Adrenal gland (tissue), 12 donors: ENCODE results near the gene TACC2. TPM values are rescaled to one million over a fixed set of nuclear protein-coding genes. Genes with fewer than 3 reads are reported as not detected.

ENCODE experiments used
- DNase-seq, 7 donors: peaks; one replicate each; pipeline ENCODE4 v3.0.0-alpha.2; 2019 to 2020
- H3K27ac ChIP-seq, 5 donors: fragments of 200-600 bp; sonication (generic) in 4 of 5; 1 replicate in 3 of 5; 2 replicates in 2 of 5; pipeline versions ENCODE4 v1.5.1 to v1.8.0; 2016 to 2020; ENCODE audit warnings: mild to moderate bottlenecking in 1 of 5
- H3K27me3 ChIP-seq: fragments of 200-600 bp; 2 replicates; pipeline ENCODE4 v1.8.0; 2021
- H3K36me3 ChIP-seq, 2 donors: fragments of 200-600 bp; replicated peaks in 1 of 2; 1 replicate in 1 of 2; 2 replicates in 1 of 2; pipeline versions ENCODE4 v1.5.1 to v1.8.0; 2018 to 2022
- H3K4me1 ChIP-seq, 2 donors: fragments of 200-600 bp; replicated peaks in 1 of 2; 1 replicate in 1 of 2; 2 replicates in 1 of 2; pipeline versions ENCODE4 v1.5.1 to v1.8.0; 2018 to 2021
- H3K4me3 ChIP-seq, 4 donors: fragments of 200-600 bp; sonication (generic) in 3 of 4; one replicate each; pipeline ENCODE4 v1.5.1; 2016 to 2018
- H3K9me3 ChIP-seq, 3 donors: fragments of 200-600 bp; sonication (generic) in 1 of 3; replicated peaks in 1 of 3; 1 replicate in 2 of 3; 2 replicates in 1 of 3; pipeline versions ENCODE4 v1.5.1 to v1.8.0; 2016 to 2021
- POLR2A ChIP-seq, 2 donors: fragments of 450-650 bp; IDR thresholded peaks; one replicate each; pipeline ENCODE4 v1.6.1; 2017; ENCODE audit warnings: antibody characterized with exemption in 2 of 2, mild to moderate bottlenecking in 2 of 2, moderate library complexity in 1 of 2
- WGBS, 4 donors: extraction: QIAGEN DNeasy Blood & Tissue Kit in 2 of 4; methylation state at CpG; one replicate each; pipeline versions ENCODE4 v1.1.5 to v1.1.7; 2013 to 2017; 5-methylcytosine and 5-hydroxymethylcytosine counted together
- intact Hi-C, 2 donors: fragments of 100-400 bp; cut with DNase I; formaldehyde crosslinking; loops; one replicate each; pipeline versions ENCODE4 v1.14.1 to v1.15.0; 2022 to 2023
- polyA plus RNA-seq, 3 donors: library from polyadenylated mRNA; stranded (reverse); fragments of 200-250 nt in 2 of 3; fragments of 350-450 nt in 1 of 3; fragmentation: Illumina TruSeq in 1 of 3; extraction: RNeasy Lipid Tissue Mini Kit (QIAGEN cat#74804) in 1 of 3; gene quantifications; one replicate each; pipeline ENCODE4 v1.2.3, GENCODE V29; 2013 to 2014
- total RNA-seq, 9 donors: library from RNA; depleted of rRNA in 4 of 9; stranded (reverse); fragments of >200 nt in 4 of 9; fragments of 120-200 nt in 1 of 9; fragmentation: NEBNext Ultra II Directional in 1 of 9; extraction: Animal tissue kit (Norgen Biotek cat#: 25700) in 1 of 9; gene quantifications; one replicate each; pipeline versions ENCODE4 v1.1.0 to v1.2.4, GENCODE V29; 2013 to 2023
- TF ChIP-seq, protein P1 (sequence below), 6 experiments: fragments of 450-650 bp in 4 of 6; fragments of 200-600 bp in 2 of 6; sonication (generic) in 1 of 6; IDR thresholded peaks; 1 replicate in 5 of 6; 2 replicates in 1 of 6; pipeline versions ENCODE4 v1.5.1 to v1.8.0; 2016 to 2021; ENCODE audit warnings: antibody characterized with exemption in 6 of 6, mild to moderate bottlenecking in 2 of 6, moderate library complexity in 1 of 6
- donor health status: healthy with polysubstance abuse.
- donor health status: Bipolar disorder and iron deficiency.
- donor health status: DM: yes; HTN: yes; CAD: no.
- donor health status: DM: no; HTN: no; CAD: no.
- donor health status: DM: no; HTN: no; CAD: no.
- donor health status: DM: yes; HTN: yes; CAD: no.

TACC2 gene
- total and polyA plus RNA-seq, 12 donors: 11.3 to 45.7 (median 26.3) TPM

DNA sequence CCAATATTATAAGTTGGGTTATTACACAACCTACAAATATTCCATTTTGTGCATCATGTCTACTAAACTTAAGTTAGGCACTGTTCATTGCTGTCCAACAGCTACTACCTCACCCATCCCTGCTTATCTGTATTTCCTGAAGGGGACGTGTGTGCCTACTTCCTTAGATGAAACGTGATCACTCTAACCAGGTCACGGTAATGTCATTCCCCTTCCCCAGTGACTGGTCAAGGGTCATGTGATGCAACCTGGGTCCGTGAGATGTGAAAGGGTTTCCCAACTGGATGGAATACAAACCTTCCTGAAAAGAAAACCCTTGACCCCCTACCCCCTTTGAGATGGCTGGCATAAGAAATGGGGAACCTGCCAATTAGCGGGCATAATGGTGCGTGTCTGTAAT lies 12.4 kb upstream of the TACC2 start:
- H3K4me1 ChIP-seq: peaks cover 8 to 13% of the 10 kb centered on the region in 2 donors
- no peak overlapping the region for H3K27ac ChIP-seq
- 85 to 93% (median 89%) methylated on average over 6 of the region's 6 CpGs for WGBS, 4 donors
- DNase-seq: no peak
- no peak overlapping the region for H3K4me3 ChIP-seq
- intact Hi-C loops: loop anchor here in 1 of 2 donors (10.0 kb wide), 1 partner anchor 128 kb away; no protein-coding TSS in a partner anchor
- no peaks in the 10 kb centered on the region for H3K27me3 ChIP-seq
- no peaks in the 10 kb centered on the region for H3K9me3 ChIP-seq
- no peaks in the 10 kb centered on the region for H3K36me3 ChIP-seq
- TF ChIP-seq POLR2A (IDR thresholded peaks at IDR 0.05): no peak
- TF ChIP-seq, protein P1, sequence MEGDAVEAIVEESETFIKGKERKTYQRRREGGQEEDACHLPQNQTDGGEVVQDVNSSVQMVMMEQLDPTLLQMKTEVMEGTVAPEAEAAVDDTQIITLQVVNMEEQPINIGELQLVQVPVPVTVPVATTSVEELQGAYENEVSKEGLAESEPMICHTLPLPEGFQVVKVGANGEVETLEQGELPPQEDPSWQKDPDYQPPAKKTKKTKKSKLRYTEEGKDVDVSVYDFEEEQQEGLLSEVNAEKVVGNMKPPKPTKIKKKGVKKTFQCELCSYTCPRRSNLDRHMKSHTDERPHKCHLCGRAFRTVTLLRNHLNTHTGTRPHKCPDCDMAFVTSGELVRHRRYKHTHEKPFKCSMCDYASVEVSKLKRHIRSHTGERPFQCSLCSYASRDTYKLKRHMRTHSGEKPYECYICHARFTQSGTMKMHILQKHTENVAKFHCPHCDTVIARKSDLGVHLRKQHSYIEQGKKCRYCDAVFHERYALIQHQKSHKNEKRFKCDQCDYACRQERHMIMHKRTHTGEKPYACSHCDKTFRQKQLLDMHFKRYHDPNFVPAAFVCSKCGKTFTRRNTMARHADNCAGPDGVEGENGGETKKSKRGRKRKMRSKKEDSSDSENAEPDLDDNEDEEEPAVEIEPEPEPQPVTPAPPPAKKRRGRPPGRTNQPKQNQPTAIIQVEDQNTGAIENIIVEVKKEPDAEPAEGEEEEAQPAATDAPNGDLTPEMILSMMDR (IDR thresholded peaks at IDR 0.05): no peak

- no peaks in the 10 kb centered on the region for H3K27me3 ChIP-seq
- TF ChIP-seq POLR2A (IDR thresholded peaks at IDR 0.05): no peak
- TF ChIP-seq, protein P1 (IDR thresholded peaks at IDR 0.05): no peak
- H3K9me3 ChIP-seq: no peaks in the 10 kb centered on the region
- no peak for DNase-seq
- no peak overlapping the region for H3K27ac ChIP-seq
- 70 to 98% (median 93%) methylated on average over 2 to 26 of the region's 26 CpGs for WGBS, 4 donors
- H3K4me3 ChIP-seq: no peak overlapping the region
- H3K4me1 ChIP-seq: peaks cover 8% of the 10 kb centered on the region in 2 donors
- intact Hi-C loops: loop anchor here in 1 of 2 donors (10.0 kb wide), 1 partner anchor 126 kb away; no protein-coding TSS in a partner anchor
- no peaks in the 10 kb centered on the region for H3K36me3 ChIP-seq
Measured at GRCh38 chr10:121978511-121978910, 10.5 kb upstream of the TACC2 start.

DNA sequence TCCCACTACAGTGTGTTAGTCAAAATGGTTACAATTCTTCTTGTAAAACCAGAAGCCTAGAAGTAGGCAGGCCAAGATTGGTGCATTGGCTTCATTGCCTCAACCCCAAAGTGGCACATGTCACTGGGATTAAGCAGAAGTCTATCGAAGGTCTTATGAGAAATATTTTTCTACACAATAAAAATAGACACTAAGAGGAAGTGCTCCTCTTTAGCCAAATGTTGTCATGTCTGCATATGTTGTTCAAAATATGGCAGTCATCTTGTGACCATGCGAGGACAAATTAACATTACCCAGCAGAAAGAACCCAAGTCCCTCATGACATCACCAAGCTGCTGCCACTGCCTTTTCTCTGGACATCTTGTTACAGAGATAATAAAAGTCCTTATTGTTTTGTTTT lies 7.6 kb upstream of the TACC2 start:
- TF ChIP-seq, protein P1 (IDR thresholded peaks at IDR 0.05): no peak
- TF ChIP-seq POLR2A (IDR thresholded peaks at IDR 0.05): no peak
- Histone ChIP-seq H3K4me3 (no peak overlapping the region), H3K27me3 (no peaks in the 10 kb centered on the region), H3K4me1 (no peaks in the 10 kb centered on the region), H3K36me3 (no peaks in the 10 kb centered on the region), H3K9me3 (no peaks in the 10 kb centered on the region), H3K27ac (no peak overlapping the region)
- 80 to 90% (median 86%) methylated on average over 2 of the region's 2 CpGs for WGBS, 4 donors
- intact Hi-C loops: no loop called here
- DNase-seq: no peak

- TF ChIP-seq POLR2A (IDR thresholded peaks at IDR 0.05): no peak
- TF ChIP-seq, protein P1 (IDR thresholded peaks at IDR 0.05): no peak
- no peaks in the 10 kb centered on the region for H3K9me3 ChIP-seq
- DNase-seq: peak in 1 of 7 donors; percentile 6
- intact Hi-C loops: no loop called here
- H3K27ac ChIP-seq: no peak overlapping the region
- no peaks in the 10 kb centered on the region for H3K36me3 ChIP-seq
- no peaks in the 10 kb centered on the region for H3K4me1 ChIP-seq
- WGBS, 4 donors: 83 to 94% (median 89%) methylated on average over 5 of the region's 5 CpGs
- no peak overlapping the region for H3K4me3 ChIP-seq
- no peaks in the 10 kb centered on the region for H3K27me3 ChIP-seq
Measured at GRCh38 chr10:121983852-121984251, 5.1 kb upstream of the TACC2 start.
